GM21367 (cell line): ENCODE measurements around the gene PER1.
A peak's percentile ranks its signal among the peaks of the same experiment; 100 is the strongest.

Experiments used
- ATAC-seq: cut with Tn5 transposase; IDR thresholded peaks from one replicate; pipeline ENCODE4 v1.9.1; 2021; ENCODE audit not compliant: unreplicated experiment

Gene PER1

GRCh38 chr17:8167526-8167925 is 15.3 kb upstream of the PER1 start:
- no peak for ATAC-seq

- ATAC-seq = no peak
Measured at GRCh38 chr17:8166731-8167130, 14.5 kb upstream of the PER1 start.

- no peak for ATAC-seq
Measured at GRCh38 chr17:8164815-8165131, 12.6 kb upstream of the PER1 start.

GRCh38 chr17:8163978-8164814 is 12.0 kb upstream of the PER1 start:
- ATAC-seq = no peak

- ATAC-seq = no peak
Measured at GRCh38 chr17:8162997-8163977, 11.1 kb upstream of the PER1 start.

GRCh38 chr17:8162233-8162996 is 10.2 kb upstream of the PER1 start, which contains the start of gene VAMP2:
Gene VAMP2, minus strand, starts transcription at chr17:8162948. Its CDS starts 69 bp downstream, at chr17:8162879.
- no peak for ATAC-seq

GRCh38 chr17:8161289-8162232 is 9.4 kb upstream of the PER1 start:
- no peak for ATAC-seq

- ATAC-seq = no peak
Measured at GRCh38 chr17:8160741-8161221, 8.6 kb upstream of the PER1 start.

- ATAC-seq = no peak
Measured at GRCh38 chr17:8160224-8160577, 8.0 kb upstream of the PER1 start.

- ATAC-seq = no peak
Measured at GRCh38 chr17:8159459-8160223, 7.4 kb upstream of the PER1 start.

GRCh38 chr17:8159032-8159400 is 6.8 kb upstream of the PER1 start:
- ATAC-seq = no peak

GRCh38 chr17:8158267-8159031 is 6.2 kb upstream of the PER1 start:
- ATAC-seq = no peak

- ATAC-seq = peak; percentile 62
Measured at GRCh38 chr17:8156246-8156992, 4.2 kb upstream of the PER1 start.

GRCh38 chr17:8155996-8156245 is 3.7 kb upstream of the PER1 start:
- no peak for ATAC-seq

GRCh38 chr17:8155231-8155995 is 3.2 kb upstream of the PER1 start:
- no peak for ATAC-seq

- ATAC-seq = no peak
Measured at GRCh38 chr17:8154608-8155155, 2.5 kb upstream of the PER1 start.

GRCh38 chr17:8153957-8154607 is 1.9 kb upstream of the PER1 start:
- ATAC-seq = no peak
